Measurements from ENCODE around the gene CALML3. TPM values are rescaled to one million over a fixed set of nuclear protein-coding genes. Genes with fewer than 3 reads are reported as not detected.

The CALML3 gene
- polyA plus RNA-seq, 1 donor from 2014 or later: not detected

GRCh38 chr10:5492322-5492855, 32.4 kb upstream of the CALML3 start:
- TF ChIP-seq CTCF (IDR thresholded peaks at IDR 0.05; ENCODE audit: poor library complexity, severe bottlenecking) (no peak), POLR2AphosphoS5 (IDR thresholded peaks at IDR 0.05) (no peak), RAD21 (conservative IDR thresholded peaks at IDR 0.05) (no peak), EZH2 (IDR thresholded peaks at IDR 0.05; ENCODE audit: borderline replicate concordance, insufficient read depth, low read length, poor library complexity, severe bottlenecking) (no peak), SMC3 (conservative IDR thresholded peaks at IDR 0.05; ENCODE audit: poor library complexity) (no peak), REST (IDR thresholded peaks at IDR 0.05; ENCODE audit: borderline replicate concordance) (no peak), TAF1 (IDR thresholded peaks at IDR 0.05; ENCODE audit: low read depth) (no peak), MXI1 (conservative IDR thresholded peaks at IDR 0.05; ENCODE audit: poor library complexity, severe bottlenecking) (no peak), EP300 (conservative IDR thresholded peaks at IDR 0.05; ENCODE audit: poor library complexity, severe bottlenecking) (no peak)
- H3K36me3 ChIP-seq (ENCODE audit: insufficient read depth, low read length): no peaks in the 10 kb centered on the region
- H3K4me2 ChIP-seq (ENCODE audit: low read length): no peak overlapping the region
- no peaks in the 10 kb centered on the region for H3K79me2 ChIP-seq (replicated peaks; ENCODE audit: insufficient read depth, low read length)
- no peak overlapping the region for H3K9ac ChIP-seq (ENCODE audit: low read length)
- no peak overlapping the region for H2AFZ ChIP-seq (ENCODE audit: low read depth, low read length)
- no peaks in the 10 kb centered on the region for H3F3A ChIP-seq (ENCODE audit: insufficient read depth, low read length, poor library complexity, severe bottlenecking)
- H4K20me1 ChIP-seq (ENCODE audit: insufficient read depth): no peaks in the 10 kb centered on the region
- H3K9me3 ChIP-seq (ENCODE audit: low read length): no peaks in the 10 kb centered on the region
- H3K27me3 ChIP-seq (ENCODE audit: insufficient read depth, low read depth, low read length): no peaks in the 10 kb centered on the region
- no peak overlapping the region for H3K4me3 ChIP-seq (ENCODE audit: low read length)
- H3K9me2 ChIP-seq (ENCODE audit: insufficient read depth, low read length): no peaks in the 10 kb centered on the region
- H3K27ac ChIP-seq (ENCODE audit: low read length): no peak overlapping the region

- no peaks in the 10 kb centered on the region for H3F3A ChIP-seq (ENCODE audit: insufficient read depth, low read length, poor library complexity, severe bottlenecking)
- no peak for TF ChIP-seq EZH2 (IDR thresholded peaks at IDR 0.05; ENCODE audit: borderline replicate concordance, insufficient read depth, low read length, poor library complexity, severe bottlenecking)
- no peak for TF ChIP-seq MXI1 (conservative IDR thresholded peaks at IDR 0.05; ENCODE audit: poor library complexity, severe bottlenecking)
- TF ChIP-seq REST (IDR thresholded peaks at IDR 0.05; ENCODE audit: borderline replicate concordance): no peak
- TF ChIP-seq EP300 (conservative IDR thresholded peaks at IDR 0.05; ENCODE audit: poor library complexity, severe bottlenecking): no peak
- no peak for TF ChIP-seq TAF1 (IDR thresholded peaks at IDR 0.05; ENCODE audit: low read depth)
- TF ChIP-seq POLR2AphosphoS5 (IDR thresholded peaks at IDR 0.05): no peak
- no peak for TF ChIP-seq RAD21 (conservative IDR thresholded peaks at IDR 0.05)
- TF ChIP-seq CTCF (IDR thresholded peaks at IDR 0.05; ENCODE audit: poor library complexity, severe bottlenecking): no peak
- no peak for TF ChIP-seq SMC3 (conservative IDR thresholded peaks at IDR 0.05; ENCODE audit: poor library complexity)
- H3K79me2 ChIP-seq (replicated peaks; ENCODE audit: insufficient read depth, low read length): no peaks in the 10 kb centered on the region
These were observed 31.7 kb upstream of the CALML3 start for GRCh38 chr10:5492929-5493576.

More at GRCh38 chr10:5492929-5493576, 31.7 kb upstream of the CALML3 start:
- H3K9ac ChIP-seq (ENCODE audit: low read length): no peak overlapping the region
- H3K36me3 ChIP-seq (ENCODE audit: insufficient read depth, low read length): no peaks in the 10 kb centered on the region
- no peaks in the 10 kb centered on the region for H4K20me1 ChIP-seq (ENCODE audit: insufficient read depth)
- H3K27ac ChIP-seq (ENCODE audit: low read length): no peak overlapping the region
- H3K27me3 ChIP-seq (ENCODE audit: insufficient read depth, low read depth, low read length): no peaks in the 10 kb centered on the region
- no peak overlapping the region for H3K4me2 ChIP-seq (ENCODE audit: low read length)
- no peak overlapping the region for H3K4me3 ChIP-seq (ENCODE audit: low read length)
- no peaks in the 10 kb centered on the region for H3K9me2 ChIP-seq (ENCODE audit: insufficient read depth, low read length)
- no peaks in the 10 kb centered on the region for H3K9me3 ChIP-seq (ENCODE audit: low read length)
- H2AFZ ChIP-seq (ENCODE audit: low read depth, low read length): no peak overlapping the region

Data from neural cell (in vitro differentiated cells).